ENCODE results near the gene ARSA. TPM values are rescaled to one million over a fixed set of nuclear protein-coding genes. Genes with fewer than 3 reads are reported as not detected.

ARSA gene
- total RNA-seq, 8 experiments from 2014 or later = 7.1 to 43.4 (median 13.2) TPM

- ATAC-seq (replicated peaks in 6 of 8) = no peak
- Histone ChIP-seq H3K27ac (no peak overlapping the region), H3K4me1 (replicated peaks in 1 of 2) (peaks cover 10 to 13% of the 10 kb centered on the region in 2 donors), H3K4me3 (no peak overlapping the region)
- in situ Hi-C loops (cut with MboI; ENCODE audit: low pct_unique_long_range_greater_than_20kb in 2 of 9, low sequenced_read_pairs in 9 of 9, unreplicated experiment in 9 of 9) = no loop called here
- WGBS, 10 experiments = 70% methylated on average over 12 to 14 of the region's 70 CpGs; no CpG with 5 or more reads in 8 of the 10 experiments
Observed at GRCh38 chr22:50603511-50604255, 24.3 kb downstream of the ARSA start.

DNA sequence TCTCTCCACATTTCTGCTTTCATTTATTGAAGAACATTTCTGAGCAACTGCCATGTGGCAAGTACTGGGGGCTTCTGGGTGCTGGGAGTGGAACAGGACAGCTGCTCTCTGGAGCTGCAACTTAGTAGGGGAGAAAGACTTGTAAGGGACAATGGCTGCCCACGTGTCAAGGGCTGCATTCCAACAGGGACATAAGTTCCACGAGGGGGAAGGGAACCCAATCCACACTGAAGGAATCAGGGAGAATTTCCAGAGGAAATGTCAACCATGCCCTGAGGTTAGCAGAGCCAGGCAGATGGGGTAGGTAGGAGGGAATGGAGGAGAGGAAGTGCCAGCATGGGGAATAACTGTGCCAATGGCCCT, 25.6 kb downstream of the ARSA start:
- ATAC-seq (replicated peaks in 6 of 8) = no peak
- Histone ChIP-seq H3K4me1 (replicated peaks in 1 of 2) (peaks cover 10 to 13% of the 10 kb centered on the region in 2 donors), H3K4me3 (peak overlapping the region in 2 of 5 donors; percentile 60 to 79), H3K27ac (no peak overlapping the region)
- WGBS, 10 experiments = 11 to 39% (median 26%) methylated on average over 2 of the region's 2 CpGs; no CpG with 5 or more reads in 6 of the 10 experiments
- in situ Hi-C loops (cut with MboI; ENCODE audit: low pct_unique_long_range_greater_than_20kb in 2 of 9, low sequenced_read_pairs in 9 of 9, unreplicated experiment in 9 of 9) = no loop called here

- in situ Hi-C loops (cut with MboI; ENCODE audit: low pct_unique_long_range_greater_than_20kb in 2 of 9, low sequenced_read_pairs in 9 of 9, unreplicated experiment in 9 of 9) = no loop called here
- Histone ChIP-seq H3K27ac (peak overlapping the region; percentile 89 to 90), H3K4me3 (peak overlapping the region; percentile 59 to 79 (median 63)), H3K4me1 (replicated peaks in 1 of 2) (peaks cover 10 to 13% of the 10 kb centered on the region in 2 donors)
- WGBS, 10 experiments = 32 to 60% (median 46%) methylated on average over 1 to 7 of the region's 12 CpGs; no CpG with 5 or more reads in 3 of the 10 experiments
- peak in 2 of 8 experiments; percentile 19 to 34 for ATAC-seq (replicated peaks in 6 of 8)
Observed at GRCh38 chr22:50601669-50602337, 26.1 kb downstream of the ARSA start.

DNA sequence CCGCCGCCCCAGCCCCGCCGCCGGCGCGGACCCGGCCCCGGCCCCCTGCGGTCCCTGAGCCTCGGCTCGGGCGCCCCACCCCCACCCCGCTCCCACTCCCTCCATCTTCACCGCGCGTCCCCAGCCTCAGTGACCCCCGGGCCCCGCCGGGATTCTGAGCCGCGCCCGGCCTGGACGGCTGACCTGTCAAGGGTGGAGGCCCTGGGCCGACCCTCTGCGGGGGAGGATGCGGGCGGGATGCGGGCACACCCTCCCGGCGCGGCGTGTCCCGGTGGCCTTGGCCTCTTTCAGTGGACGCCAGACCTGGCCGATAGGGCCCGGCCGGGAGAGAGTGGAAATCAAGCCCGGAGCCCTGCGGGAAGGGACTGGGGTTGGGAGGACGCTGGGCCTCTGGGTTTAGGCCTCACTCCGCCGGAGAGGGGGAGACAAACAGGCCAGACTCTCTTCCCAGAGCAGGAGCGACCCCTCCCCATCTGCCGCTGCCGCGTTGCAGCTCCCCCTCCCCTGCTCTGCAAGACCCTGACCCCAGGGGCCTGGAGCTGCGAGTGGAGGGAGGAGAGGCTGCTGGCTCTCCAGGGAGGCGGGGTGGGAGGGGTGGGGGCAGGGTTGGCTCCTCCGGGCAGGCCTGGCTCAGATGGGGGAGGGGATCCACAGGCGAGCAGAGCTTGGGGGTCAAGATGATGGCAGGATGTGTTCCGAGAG, 26.8 kb downstream of the ARSA start:
- in situ Hi-C loops (cut with MboI; ENCODE audit: low pct_unique_long_range_greater_than_20kb in 2 of 9, low sequenced_read_pairs in 9 of 9, unreplicated experiment in 9 of 9) = no loop called here
- 0% methylated on average over 1 of the region's 52 CpGs; no CpG with 5 or more reads in 9 of the 10 experiments for WGBS, 10 experiments
- Histone ChIP-seq H3K27ac (peak overlapping the region; percentile 89 to 90), H3K4me3 (peak overlapping the region; percentile 59 to 79 (median 63)), H3K4me1 (replicated peaks in 1 of 2) (peaks cover 10 to 13% of the 10 kb centered on the region in 2 donors)
- peak in 7 of 8 experiments; percentile 2 to 60 (median 55) for ATAC-seq (replicated peaks in 6 of 8)

- WGBS, 10 experiments = no CpG with 5 or more reads among the region's 61 CpGs
- in situ Hi-C loops (cut with MboI; ENCODE audit: low pct_unique_long_range_greater_than_20kb in 2 of 9, low sequenced_read_pairs in 9 of 9, unreplicated experiment in 9 of 9) = no loop called here
- H3K4me3 ChIP-seq = peak within 1 kb of the TSS; percentile 59 to 79 (median 63)
- H3K4me1 ChIP-seq (replicated peaks in 1 of 2) = peaks cover 10 to 13% of the 10 kb centered on the region in 2 donors
- peak; percentile 75 to 83 (median 80) for ATAC-seq (replicated peaks in 6 of 8)
- peak within 1 kb of the TSS; percentile 89 to 90 for H3K27ac ChIP-seq
Observed at GRCh38 chr22:50600538-50600937, 27.4 kb downstream of the ARSA start, which contains the start of gene MAPK8IP2. MAPK8IP2 (plus strand) TSS chr22:50600793; CDS start chr22:50600819, 26 bp downstream.

DNA sequence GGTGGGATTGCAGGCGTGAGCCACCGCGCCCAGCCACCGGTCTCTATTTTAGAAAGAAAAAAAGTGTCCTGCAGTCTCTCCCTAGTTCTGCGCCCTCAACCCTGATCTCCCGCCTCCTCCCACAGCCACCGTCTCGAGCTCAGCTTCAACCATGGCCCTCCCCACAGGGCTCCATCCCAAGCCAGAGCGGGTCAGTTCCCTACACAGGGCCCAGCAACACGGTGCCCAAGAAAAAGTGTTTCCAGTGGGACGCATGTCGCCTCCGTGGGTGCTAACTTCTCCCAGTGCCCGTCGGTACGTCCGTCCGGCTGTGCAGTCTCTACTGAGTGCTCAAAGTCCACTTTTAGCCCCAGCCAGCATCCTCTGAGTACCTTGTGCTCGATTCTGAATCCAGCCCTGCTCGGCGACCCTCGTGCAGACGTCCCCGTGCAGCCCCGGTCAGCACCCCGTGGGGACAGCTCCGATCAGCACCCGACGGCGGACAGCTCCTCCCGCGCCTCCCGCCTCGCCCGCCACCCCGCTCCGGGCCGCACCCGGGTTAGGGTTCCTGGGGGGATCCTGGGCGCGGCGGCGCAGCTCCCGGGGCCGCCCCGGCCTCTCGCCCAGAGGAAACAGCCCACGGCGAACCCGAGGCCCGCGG, 28.0 kb downstream of the ARSA start:
- Histone ChIP-seq H3K4me1 (replicated peaks in 1 of 2) (peaks cover 10 to 13% of the 10 kb centered on the region in 2 donors), H3K4me3 (peak overlapping the region; percentile 59 to 79 (median 63)), H3K27ac (peak overlapping the region; percentile 89 to 90)
- in situ Hi-C loops (cut with MboI; ENCODE audit: low pct_unique_long_range_greater_than_20kb in 2 of 9, low sequenced_read_pairs in 9 of 9, unreplicated experiment in 9 of 9) = no loop called here
- 27 to 50% (median 36%) methylated on average over 4 to 14 of the region's 52 CpGs; no CpG with 5 or more reads in 5 of the 10 experiments for WGBS, 10 experiments
- peak; percentile 50 to 96 (median 56) for ATAC-seq (replicated peaks in 6 of 8)

DNA sequence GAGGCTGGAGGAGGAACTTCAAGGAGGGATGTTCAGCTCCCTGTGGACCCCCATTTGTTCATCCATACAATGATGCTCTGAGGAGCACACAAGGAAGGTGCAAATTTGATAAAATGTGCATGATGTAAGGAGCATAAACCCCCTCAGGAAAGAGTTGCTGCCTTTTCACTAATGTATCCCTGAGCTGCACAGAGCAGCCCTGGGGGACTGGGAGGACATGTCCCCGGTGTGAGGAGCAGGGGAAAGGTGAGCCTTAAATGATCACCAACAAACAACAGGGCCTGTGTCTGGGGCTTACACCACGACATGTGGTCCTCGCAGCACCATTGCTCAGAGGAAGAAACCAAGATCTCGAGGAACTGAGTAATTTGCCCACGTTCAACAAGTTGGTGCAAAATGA, 30.9 kb downstream of the ARSA start:
- no peak overlapping the region for H3K4me3 ChIP-seq
- peaks cover 5 to 11% of the 10 kb centered on the region in 2 donors for H3K4me1 ChIP-seq (replicated peaks in 1 of 2)
- H3K27ac ChIP-seq = no peak overlapping the region
- ATAC-seq (replicated peaks in 6 of 8) = no peak
- 30 to 84% (median 55%) methylated on average over 1 to 5 of the region's 5 CpGs; no CpG with 5 or more reads in 4 of the 10 experiments for WGBS, 10 experiments
- in situ Hi-C loops (cut with MboI; ENCODE audit: low pct_unique_long_range_greater_than_20kb in 2 of 9, low sequenced_read_pairs in 9 of 9, unreplicated experiment in 9 of 9) = no loop called here

- whole genome bisulfite sequencing, 10 experiments = 0 to 86% (median 70%) methylated on average over 1 to 3 of the region's 3 CpGs
- in situ Hi-C loops (cut with MboI; ENCODE audit: low pct_unique_long_range_greater_than_20kb in 2 of 9, low sequenced_read_pairs in 9 of 9, unreplicated experiment in 9 of 9) = no loop called here
Observed at GRCh38 chr22:50595189-50595588, 32.8 kb downstream of the ARSA start.

GRCh38 chr22:50587407-50587806, 40.5 kb downstream of the ARSA start:
- H3K4me3 ChIP-seq = no peak overlapping the region
- ATAC-seq (replicated peaks in 6 of 8) = no peak
- in situ Hi-C loops (cut with MboI; ENCODE audit: low pct_unique_long_range_greater_than_20kb in 2 of 9, low sequenced_read_pairs in 9 of 9, unreplicated experiment in 9 of 9) = no loop called here
- WGBS, 10 experiments = 77 to 96% (median 88%) methylated on average over 4 to 5 of the region's 5 CpGs; no CpG with 5 or more reads in 5 of the 10 experiments
- H3K4me1 ChIP-seq (replicated peaks in 1 of 2) = peaks cover 2 to 4% of the 10 kb centered on the region in 2 donors
- H3K27ac ChIP-seq = no peak overlapping the region

More at GRCh38 chr22:50595189-50595588, 32.8 kb downstream of the ARSA start:
- Histone ChIP-seq H3K27ac (no peak overlapping the region), H3K4me1 (replicated peaks in 1 of 2) (peaks cover 0 to 5% of the 10 kb centered on the region in 2 donors), H3K4me3 (no peak overlapping the region)
- ATAC-seq (replicated peaks in 6 of 8) = no peak

- in situ Hi-C loops (cut with MboI; ENCODE audit: low pct_unique_long_range_greater_than_20kb in 2 of 9, low sequenced_read_pairs in 9 of 9, unreplicated experiment in 9 of 9) = no loop called here
- 0 to 100% (median 84%) methylated on average over 1 to 5 of the region's 5 CpGs; no CpG with 5 or more reads in 3 of the 10 experiments for WGBS, 10 experiments
- ATAC-seq (replicated peaks in 6 of 8) = no peak
- no peak overlapping the region for H3K27ac ChIP-seq
- no peak overlapping the region for H3K4me3 ChIP-seq
- H3K4me1 ChIP-seq (replicated peaks in 1 of 2) = peaks cover 6 to 9% of the 10 kb centered on the region in 2 donors
Observed at GRCh38 chr22:50586416-50586815, 41.5 kb downstream of the ARSA start.

- 78 to 100% (median 90%) methylated on average over 2 to 8 of the region's 8 CpGs; no CpG with 5 or more reads in 4 of the 10 experiments for WGBS, 10 experiments
- Histone ChIP-seq H3K4me3 (no peak overlapping the region), H3K4me1 (replicated peaks in 1 of 2) (peaks cover 7 to 11% of the 10 kb centered on the region in 2 donors), H3K27ac (no peak overlapping the region)
- ATAC-seq (replicated peaks in 6 of 8) = no peak
- in situ Hi-C loops (cut with MboI; ENCODE audit: low pct_unique_long_range_greater_than_20kb in 2 of 9, low sequenced_read_pairs in 9 of 9, unreplicated experiment in 9 of 9) = no loop called here
Observed at GRCh38 chr22:50585781-50586180, 42.2 kb downstream of the ARSA start.

- H3K4me3 ChIP-seq = no peak overlapping the region
- in situ Hi-C loops (cut with MboI; ENCODE audit: low pct_unique_long_range_greater_than_20kb in 2 of 9, low sequenced_read_pairs in 9 of 9, unreplicated experiment in 9 of 9) = no loop called here
- H3K27ac ChIP-seq = no peak overlapping the region
- peaks cover 7 to 11% of the 10 kb centered on the region in 2 donors for H3K4me1 ChIP-seq (replicated peaks in 1 of 2)
- WGBS, 10 experiments = 60 to 100% (median 96%) methylated on average over 1 to 3 of the region's 3 CpGs; no CpG with 5 or more reads in 4 of the 10 experiments
- no peak for ATAC-seq (replicated peaks in 6 of 8)
Observed at GRCh38 chr22:50585238-50585637, 42.7 kb downstream of the ARSA start.
